Endothelial cell (in vitro differentiated cells): Measurements from ENCODE around the gene NOS1AP. TPM values are rescaled to one million over a fixed set of nuclear protein-coding genes. Genes with fewer than 3 reads are reported as not detected.

Source experiments
- DNase-seq: peaks from one replicate; pipeline ENCODE4 v3.0.0; 2021; ENCODE audit warnings: low spot score
- H3K27ac Mint-ChIP-seq: one replicate; pipeline ENCODE4 v1.8.0; 2021; ENCODE audit warnings: mixed read lengths, inconsistent platforms; ENCODE audit not compliant: unreplicated experiment
- H3K27me3 Mint-ChIP-seq: one replicate; pipeline ENCODE4 v1.8.0; 2021; ENCODE audit warnings: mild to moderate bottlenecking, moderate library complexity, mixed read lengths, inconsistent platforms; ENCODE audit not compliant: unreplicated experiment
- H3K36me3 Mint-ChIP-seq: one replicate; pipeline ENCODE4 v1.8.0; 2021; ENCODE audit warnings: mild to moderate bottlenecking, low read depth, mixed read lengths, inconsistent platforms; ENCODE audit not compliant: unreplicated experiment
- H3K4me1 Mint-ChIP-seq: one replicate; pipeline ENCODE4 v1.8.0; 2021; ENCODE audit warnings: mild to moderate bottlenecking, mixed read lengths, inconsistent platforms; ENCODE audit not compliant: unreplicated experiment
- H3K4me3 Mint-ChIP-seq: one replicate; pipeline ENCODE4 v1.8.0; 2021; ENCODE audit warnings: mild to moderate bottlenecking, mixed read lengths, inconsistent platforms; ENCODE audit not compliant: unreplicated experiment
- H3K9me3 Mint-ChIP-seq: one replicate; pipeline ENCODE4 v1.8.0; 2021; ENCODE audit warnings: mixed read lengths, inconsistent platforms; ENCODE audit not compliant: unreplicated experiment
- CTCF ChIP-seq: fragments of 200-600 bp; sonication (generic); IDR thresholded peaks from one replicate; pipeline ENCODE4 v1.5.0; 2021; ENCODE audit warnings: antibody characterized with exemption; ENCODE audit not compliant: unreplicated experiment
- total RNA-seq: library from RNA; stranded (reverse); fragmentation: NEBNext Ultra II Directional; extraction: Animal tissue kit (Norgen Biotek cat#: 25700); gene quantifications from one replicate; pipeline ENCODE4 v1.2.1, GENCODE V29; 2021; ENCODE audit not compliant: unreplicated experiment

NOS1AP gene
- total RNA-seq, 1 donor from 2014 or later, result 19.8 TPM

DNA sequence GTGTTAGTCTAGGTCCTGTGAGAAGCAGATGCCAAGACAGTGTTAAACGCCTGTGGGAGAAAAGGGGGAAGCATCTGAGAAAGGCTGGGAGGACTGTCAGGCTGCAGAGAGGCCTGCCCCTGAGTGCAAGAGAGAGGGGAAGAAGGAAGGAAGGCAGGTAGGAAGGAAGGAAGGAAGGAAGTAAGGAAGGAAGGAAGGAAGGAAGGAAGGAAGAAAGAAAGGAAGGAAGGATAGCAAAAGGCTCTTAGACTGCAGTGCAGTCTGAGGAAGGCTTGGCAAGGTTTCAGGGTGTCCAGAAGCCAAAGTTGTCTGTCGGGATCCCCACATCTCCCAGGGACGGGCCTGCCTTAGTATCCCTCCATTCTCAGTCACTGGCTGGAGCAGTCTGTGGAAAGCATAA lies 224.5 kb downstream of the NOS1AP start:
- H3K27ac Mint-ChIP-seq, result peak overlapping the region; percentile 64
- H3K9me3 Mint-ChIP-seq, result no peaks in the 10 kb centered on the region

DNA sequence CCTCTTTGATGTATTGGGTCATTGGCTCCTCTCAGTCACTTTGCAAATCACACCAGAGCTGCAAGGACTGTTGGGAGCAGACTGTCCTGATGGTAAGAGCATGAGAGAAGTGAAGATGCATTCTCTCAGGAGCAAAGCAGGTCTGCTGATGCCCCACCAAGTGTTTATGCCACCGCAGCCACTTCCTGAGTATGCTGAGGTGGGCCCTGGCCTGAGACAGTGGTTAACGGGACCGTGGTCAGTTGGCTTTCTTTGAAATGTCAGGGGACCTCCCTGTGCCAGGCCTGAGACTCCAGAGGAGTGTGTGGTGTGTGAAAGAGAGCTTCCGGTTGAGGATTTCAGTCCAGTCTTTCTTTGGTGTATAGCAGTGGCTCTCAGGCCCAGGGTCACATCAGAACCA lies 227.7 kb downstream of the NOS1AP start:
- peaks cover 24% of the 10 kb centered on the region for H3K36me3 Mint-ChIP-seq
- H3K27me3 Mint-ChIP-seq, result peaks cover 2% of the 10 kb centered on the region
- H3K4me3 Mint-ChIP-seq, result no peak overlapping the region
- H3K4me1 Mint-ChIP-seq, result peaks cover 17% of the 10 kb centered on the region
- H3K9me3 Mint-ChIP-seq, result no peaks in the 10 kb centered on the region
- TF ChIP-seq CTCF, result no peak
- H3K27ac Mint-ChIP-seq, result no peak overlapping the region
- no peak for DNase-seq

More for the DNA sequence above, 224.5 kb downstream of the NOS1AP start:
- no peak for DNase-seq
- Mint-ChIP-seq H3K36me3 (peaks cover 27% of the 10 kb centered on the region), H3K4me1 (peaks cover 19% of the 10 kb centered on the region), H3K4me3 (peak overlapping the region; percentile 63), H3K27me3 (peaks cover 2% of the 10 kb centered on the region)
- no peak for TF ChIP-seq CTCF

DNA sequence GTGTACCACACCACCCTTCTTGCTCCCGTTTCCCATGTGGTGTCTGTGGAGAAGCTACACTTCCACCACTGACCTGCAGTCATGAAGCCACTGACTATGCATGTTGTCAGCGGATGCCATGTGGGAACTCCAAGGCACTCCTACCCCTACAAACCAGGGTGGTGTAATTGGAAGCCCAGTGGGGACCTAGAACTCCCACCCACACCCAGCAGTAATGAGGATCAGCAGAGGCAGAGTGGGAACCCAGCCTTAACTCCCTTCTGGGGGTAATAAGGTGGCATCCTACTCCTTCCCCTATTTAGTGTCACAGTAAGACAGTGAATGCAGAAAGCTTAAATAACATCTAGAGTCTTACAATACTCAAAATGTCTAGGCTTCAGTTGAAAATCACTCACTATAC lies 228.8 kb downstream of the NOS1AP start:
- H3K27me3 Mint-ChIP-seq, result peaks cover 2% of the 10 kb centered on the region
- peaks cover 24% of the 10 kb centered on the region for H3K36me3 Mint-ChIP-seq
- TF ChIP-seq CTCF, result no peak
- no peak overlapping the region for H3K27ac Mint-ChIP-seq
- H3K4me3 Mint-ChIP-seq, result no peak overlapping the region
- no peaks in the 10 kb centered on the region for H3K9me3 Mint-ChIP-seq
- peaks cover 10% of the 10 kb centered on the region for H3K4me1 Mint-ChIP-seq
- DNase-seq, result no peak

DNA sequence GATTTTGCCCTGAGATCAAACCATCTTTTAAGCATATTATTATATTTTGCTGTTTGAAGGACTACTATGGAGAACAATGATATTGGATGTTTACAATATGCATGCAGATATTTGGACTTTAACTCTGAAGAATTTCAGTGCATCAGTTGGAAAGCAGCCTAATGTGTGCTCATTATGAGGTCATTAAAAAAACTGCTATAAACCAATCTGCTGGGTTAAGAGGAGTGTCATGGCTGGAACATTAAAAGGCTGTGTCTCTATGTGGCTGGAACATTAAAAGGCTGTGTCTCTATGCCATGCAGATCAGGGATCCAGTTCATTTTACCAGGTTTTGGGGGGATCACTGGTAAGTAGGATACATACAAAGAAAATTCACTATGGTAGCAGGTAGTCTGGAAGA lies 229.5 kb downstream of the NOS1AP start:
- no peak for DNase-seq
- Mint-ChIP-seq H3K9me3 (no peaks in the 10 kb centered on the region), H3K36me3 (peaks cover 18% of the 10 kb centered on the region), H3K4me1 (peaks cover 3% of the 10 kb centered on the region), H3K27ac (no peak overlapping the region), H3K27me3 (no peaks in the 10 kb centered on the region), H3K4me3 (no peak overlapping the region)
- no peak for TF ChIP-seq CTCF

DNA sequence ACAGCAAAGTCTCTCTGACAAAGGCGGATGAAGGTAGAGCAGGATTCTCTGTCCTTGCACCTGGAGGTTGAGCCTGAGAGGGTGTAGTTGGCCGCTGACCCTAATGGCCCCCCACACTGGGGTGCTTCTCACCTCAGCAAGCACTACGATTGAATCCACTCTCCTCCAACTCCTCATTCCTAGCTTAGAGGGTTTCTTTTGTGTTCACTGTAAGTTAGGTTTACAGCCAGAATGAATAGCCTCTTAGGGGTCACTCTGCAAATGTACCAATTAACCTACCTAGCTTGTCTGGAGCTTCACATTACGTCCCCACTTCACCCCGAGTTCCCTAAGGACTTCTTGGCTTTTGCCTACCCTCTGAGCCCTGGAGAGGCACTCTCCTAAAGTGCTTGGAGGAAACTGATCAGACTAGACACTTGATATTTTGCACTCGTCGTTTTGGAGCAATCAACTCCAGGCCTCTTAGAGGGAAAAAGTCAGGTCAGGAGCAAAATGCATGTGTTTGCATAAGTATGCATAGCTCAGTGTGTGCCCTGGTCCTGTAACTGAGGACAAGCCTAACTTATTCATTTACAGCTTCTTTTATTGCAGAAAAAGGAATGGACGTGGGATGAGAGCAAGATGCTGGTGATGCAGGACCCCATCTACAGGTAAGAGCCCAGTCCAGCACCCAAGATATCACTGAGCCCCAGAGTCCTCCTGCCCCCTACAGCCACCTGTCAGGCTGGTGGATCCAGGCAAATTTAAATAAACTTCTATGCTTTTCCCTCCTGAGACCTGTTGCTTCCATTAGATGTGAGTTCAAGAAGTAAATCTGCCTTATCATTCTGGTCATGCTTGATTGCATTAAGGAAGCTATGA lies 230.8 kb downstream of the NOS1AP start:
- no peaks in the 10 kb centered on the region for H3K27me3 Mint-ChIP-seq
- peaks cover 15% of the 10 kb centered on the region for H3K36me3 Mint-ChIP-seq
- no peak overlapping the region for H3K4me3 Mint-ChIP-seq
- no peak for TF ChIP-seq CTCF
- H3K27ac Mint-ChIP-seq, result no peak overlapping the region
- no peak for DNase-seq
- H3K4me1 Mint-ChIP-seq, result no peaks in the 10 kb centered on the region
- H3K9me3 Mint-ChIP-seq, result no peaks in the 10 kb centered on the region
